ENCODE results near the gene NCEH1. TPM values are rescaled to one million over a fixed set of nuclear protein-coding genes. Genes with fewer than 3 reads are reported as not detected.

NCEH1 gene
- total RNA-seq, 1 donor from 2014 or later = 2.3 TPM

DNA sequence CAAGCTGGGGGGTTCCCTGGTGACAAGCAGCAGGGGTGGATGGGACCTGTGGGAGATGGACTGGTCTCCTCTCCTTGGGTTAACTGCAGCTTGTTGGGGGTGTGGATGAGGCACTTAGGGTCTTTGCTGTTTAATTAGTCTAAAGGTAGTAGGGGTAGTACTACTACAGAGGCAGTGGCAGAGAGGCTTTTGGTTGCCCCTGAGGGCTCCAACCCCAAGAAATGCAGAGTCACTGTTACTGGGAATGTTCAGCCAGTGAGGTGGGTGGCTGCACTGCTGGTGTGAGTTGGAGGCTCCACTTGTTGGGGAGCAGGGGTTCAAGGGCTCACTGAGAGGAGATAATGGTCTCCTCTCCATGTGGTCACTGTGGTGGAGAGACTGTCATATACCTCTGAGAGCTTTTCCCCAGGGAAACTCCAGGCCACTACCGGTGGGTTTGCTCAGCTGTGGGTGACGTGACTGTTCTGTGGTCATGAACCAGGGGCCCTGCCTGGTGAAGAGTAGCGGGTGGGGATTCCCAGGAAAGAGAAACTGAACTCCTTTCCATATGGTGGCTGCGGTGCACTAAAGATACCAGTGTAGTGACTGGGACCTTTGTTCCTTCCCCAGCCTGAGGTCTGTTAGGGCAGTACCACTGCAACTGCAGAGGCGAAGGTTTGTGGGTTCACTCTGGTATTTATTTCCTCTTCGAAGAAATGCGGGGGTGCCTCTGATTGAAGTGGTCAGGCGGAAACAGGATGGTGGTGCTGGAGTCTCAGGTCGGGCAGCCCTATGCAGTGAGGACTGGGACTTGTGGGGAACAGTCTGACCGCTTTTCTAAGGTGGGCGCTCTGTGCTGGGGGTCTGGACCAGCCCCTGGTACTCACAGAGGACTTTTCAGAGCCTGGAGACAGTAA lies 118.7 kb downstream of the NCEH1 start:
- Mint-ChIP-seq H3K36me3 (ENCODE audit: low read depth) (no peaks in the 10 kb centered on the region), H3K9me3 (no peaks in the 10 kb centered on the region), H3K27ac (ENCODE audit: unreplicated experiment) (no peak overlapping the region), H3K4me1 (no peaks in the 10 kb centered on the region), H3K4me3 (no peak overlapping the region), H3K27me3 (ENCODE audit: low read depth) (no peaks in the 10 kb centered on the region)
- DNase-seq (ENCODE audit: low read depth, low spot score) = no peak
- no peak for TF ChIP-seq CTCF (conservative IDR thresholded peaks at IDR 0.05)

DNA sequence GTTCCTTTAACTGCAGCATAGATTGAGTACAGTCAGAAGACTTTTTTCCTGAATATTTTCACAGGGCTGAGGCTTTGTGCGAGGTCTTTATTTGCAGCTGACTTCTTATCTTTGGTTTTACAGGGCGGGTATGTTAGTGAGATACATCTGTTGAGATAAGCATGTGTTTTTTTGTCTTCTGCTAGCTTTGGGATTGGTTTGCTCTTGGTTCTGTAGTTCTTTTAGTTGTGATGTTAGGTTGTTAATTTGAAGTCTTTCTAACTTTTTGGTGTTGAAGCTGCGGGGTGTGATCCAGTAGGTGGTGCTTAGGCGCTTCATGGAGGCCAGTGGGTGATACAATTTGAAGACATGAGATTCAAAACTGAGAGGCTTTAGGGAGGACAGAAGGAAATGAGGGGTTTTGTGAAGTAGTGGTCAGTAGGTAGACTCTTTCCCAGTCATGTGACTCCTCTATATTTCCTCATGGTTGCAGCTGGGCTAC lies 119.7 kb downstream of the NCEH1 start:
- Mint-ChIP-seq H3K4me1 (no peaks in the 10 kb centered on the region), H3K36me3 (ENCODE audit: low read depth) (no peaks in the 10 kb centered on the region), H3K9me3 (no peaks in the 10 kb centered on the region), H3K27me3 (ENCODE audit: low read depth) (no peaks in the 10 kb centered on the region), H3K27ac (ENCODE audit: unreplicated experiment) (no peak overlapping the region), H3K4me3 (no peak overlapping the region)
- no peak for TF ChIP-seq CTCF (conservative IDR thresholded peaks at IDR 0.05)
- no peak for DNase-seq (ENCODE audit: low read depth, low spot score)

- DNase-seq (ENCODE audit: low read depth, low spot score) = no peak
- Mint-ChIP-seq H3K27ac (ENCODE audit: unreplicated experiment) (no peak overlapping the region), H3K4me1 (no peaks in the 10 kb centered on the region), H3K27me3 (ENCODE audit: low read depth) (no peaks in the 10 kb centered on the region), H3K4me3 (no peak overlapping the region), H3K9me3 (no peaks in the 10 kb centered on the region), H3K36me3 (ENCODE audit: low read depth) (no peaks in the 10 kb centered on the region)
- no peak for TF ChIP-seq CTCF (conservative IDR thresholded peaks at IDR 0.05)
Observed at GRCh38 chr3:172586436-172586835, 124.4 kb downstream of the NCEH1 start.

GRCh38 chr3:172585954-172586353 lies 124.9 kb downstream of the NCEH1 start:
- H3K4me3 Mint-ChIP-seq = no peak overlapping the region
- TF ChIP-seq CTCF (conservative IDR thresholded peaks at IDR 0.05) = no peak
- H3K4me1 Mint-ChIP-seq = no peaks in the 10 kb centered on the region
- no peak for DNase-seq (ENCODE audit: low read depth, low spot score)
- H3K9me3 Mint-ChIP-seq = no peaks in the 10 kb centered on the region
- no peak overlapping the region for H3K27ac Mint-ChIP-seq (ENCODE audit: unreplicated experiment)
- no peaks in the 10 kb centered on the region for H3K36me3 Mint-ChIP-seq (ENCODE audit: low read depth)
- no peaks in the 10 kb centered on the region for H3K27me3 Mint-ChIP-seq (ENCODE audit: low read depth)

DNA sequence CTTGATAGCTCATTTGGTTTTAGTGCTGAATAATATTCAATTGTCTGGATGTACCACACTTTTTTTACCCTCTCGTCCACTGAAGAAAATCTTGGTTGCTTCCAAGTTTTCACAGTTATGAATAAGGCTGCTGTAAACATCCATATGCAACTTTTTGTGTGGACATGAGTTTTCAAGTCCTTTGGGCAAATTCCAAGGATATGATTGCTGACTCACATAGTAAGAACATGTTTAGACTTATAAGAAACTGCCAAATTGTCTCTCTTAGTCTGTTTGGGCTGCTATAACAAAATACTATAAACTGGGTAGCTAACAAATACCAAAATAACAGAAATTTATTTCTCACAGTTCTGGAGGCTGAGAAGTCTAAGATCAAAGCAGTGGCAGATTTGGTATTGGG lies 128.2 kb downstream of the NCEH1 start:
- H3K27ac Mint-ChIP-seq (ENCODE audit: unreplicated experiment) = no peak overlapping the region
- no peaks in the 10 kb centered on the region for H3K9me3 Mint-ChIP-seq
- TF ChIP-seq CTCF (conservative IDR thresholded peaks at IDR 0.05) = no peak
- DNase-seq (ENCODE audit: low read depth, low spot score) = no peak
- H3K4me3 Mint-ChIP-seq = no peak overlapping the region
- H3K36me3 Mint-ChIP-seq (ENCODE audit: low read depth) = no peaks in the 10 kb centered on the region
- H3K4me1 Mint-ChIP-seq = no peaks in the 10 kb centered on the region
- no peaks in the 10 kb centered on the region for H3K27me3 Mint-ChIP-seq (ENCODE audit: low read depth)

Measured in neural crest cell (in vitro differentiated cells).